ENCODE data around the gene ANTKMT.

- TF ChIP-seq CTCF (IDR thresholded peaks at IDR 0.05; ENCODE audit: control extremely low read depth in 1 of 3, insufficient read depth in 1 of 3, low read depth in 1 of 3, low read length in 3 of 3) (no peak), SP4 (IDR thresholded peaks at IDR 0.05; ENCODE audit: low read length) (no peak), POLR2A (IDR thresholded peaks at IDR 0.05; ENCODE audit: control extremely low read depth in 1 of 2, low read depth in 2 of 2, low read length in 2 of 2) (no peak; a peak in 1 of 3 replicates), CEBPB (IDR thresholded peaks at IDR 0.05; ENCODE audit: low read depth, low read length) (no peak), GTF2F1 (IDR thresholded peaks at IDR 0.05; ENCODE audit: borderline replicate concordance, low read depth, low read length) (no peak), TAF1 (IDR thresholded peaks at IDR 0.05; ENCODE audit: low read depth, low read length) (no peak), ZNF274 (IDR thresholded peaks at IDR 0.05; ENCODE audit: borderline replicate concordance, extremely low read depth, low read length) (no peak), SP2 (IDR thresholded peaks at IDR 0.05; ENCODE audit: low read length) (no peak), POLR2AphosphoS5 (IDR thresholded peaks at IDR 0.05; ENCODE audit: low read depth, low read length) (no peak), KDM1A (IDR thresholded peaks at IDR 0.05; ENCODE audit: borderline replicate concordance, low read length) (no peak), EP300 (IDR thresholded peaks at IDR 0.05; ENCODE audit: borderline replicate concordance in 1 of 2, low read depth in 2 of 2, low read length in 2 of 2) (no peak), SIN3A (conservative IDR thresholded peaks at IDR 0.05 in 1 of 2, IDR thresholded peaks at IDR 0.05 in 1 of 2; ENCODE audit: low read depth in 1 of 2, low read length in 2 of 2) (no peak), GABPA (IDR thresholded peaks at IDR 0.05; ENCODE audit: borderline replicate concordance, insufficient read depth, low read length) (no peak), TEAD4 (IDR thresholded peaks at IDR 0.05; ENCODE audit: low read depth, low read length) (no peak)
These were observed 18.9 kb downstream of the ANTKMT start for GRCh38 chr16:739560-740458.
